GM12878 (cell line): Measurements from ENCODE around the gene CDHR2. TPM values are rescaled to one million over a fixed set of nuclear protein-coding genes. Genes with fewer than 3 reads are reported as not detected.

ENCODE experiments used
- ATAC-seq: fragments of 200-7000 bp; cut with Tn5 transposase; 3 replicates; pipeline ENCODE4 v1.9.1; 2020; ENCODE audit warnings: mild to moderate bottlenecking, moderate library complexity
- BruUV-seq: library from RNA; stranded (reverse); fragments of 400-500 nt; replicated peaks from 2 replicates; lab custom pipeline; 2021; lab: Mats Ljungman, UMichigan
- CTCF ChIA-PET: fragments of 300-600 bp; sonication (Branson Sonifier 250); formaldehyde crosslinking; extraction: SDS; loops from one replicate; lab custom pipeline; 2021; ENCODE audit warnings: inconsistent platforms; lab: Yijun Ruan, JAX
- POLR2A ChIA-PET: fragments of 350-600 bp; formaldehyde crosslinking; extraction: SDS; loops from one replicate; lab custom pipeline; 2021; ENCODE audit warnings: inconsistent platforms; lab: Charles Lee
- RAD21 ChIA-PET: fragments of 300-600 bp; sonication (Branson Sonifier 250); formaldehyde crosslinking; loops from one replicate; lab custom pipeline; 2023; ENCODE audit warnings: antibody characterized with exemption; ENCODE audit not compliant: unreplicated experiment; lab: Charles Lee
- SMC1A ChIA-PET: fragments of 300-600 bp; sonication (Branson Sonifier 250); formaldehyde crosslinking; loops from one replicate; lab custom pipeline; 2023; ENCODE audit not compliant: unreplicated experiment, uncharacterized antibody; lab: Charles Lee
- DNase-seq: peaks from one replicate; pipeline ENCODE4 v3.0.0-alpha.2; 2011; ENCODE audit warnings: low read depth, low spot score
- FAIRE-seq: peaks from 3 replicates; lab custom pipeline; 2011; peaks lifted over from hg19 to GRCh38; lab: Jason Lieb, UNC
- H2AFZ ChIP-seq: 2 replicates; pipeline ENCODE4 v1.6.0; 2011; ENCODE audit warnings: low read depth, low read length, control low read depth; ENCODE audit not compliant: control insufficient read depth
- H3K27ac ChIP-seq: 2 replicates; pipeline ENCODE4 v1.5.1; 2011; ENCODE audit warnings: control low read depth; ENCODE audit not compliant: control insufficient read depth, insufficient read depth
- H3K27me3 ChIP-seq, 2 experiments: replicated peaks in 1 of 2; 2 replicates each; pipeline versions ENCODE4 v1.6.0 to v1.6.1; 2011; ENCODE audit warnings: low read length in 1 of 2; ENCODE audit not compliant: control insufficient read depth in 2 of 2, insufficient read depth in 2 of 2
- H3K36me3 ChIP-seq, 2 experiments: 2 replicates each; pipeline ENCODE4 v1.5.1; 2011; ENCODE audit warnings: low read length in 1 of 2; ENCODE audit not compliant: control insufficient read depth in 2 of 2, insufficient read depth in 2 of 2
- H3K4me1 ChIP-seq: 2 replicates; pipeline ENCODE4 v1.6.1; 2011; ENCODE audit warnings: mild to moderate bottlenecking, low read length, moderate library complexity, mixed read lengths; ENCODE audit not compliant: control insufficient read depth, insufficient read depth
- H3K4me2 ChIP-seq: 2 replicates; pipeline ENCODE4 v1.6.0; 2011; ENCODE audit warnings: control low read depth; ENCODE audit not compliant: control insufficient read depth, insufficient read depth
- H3K4me3 ChIP-seq: fragments of 200-600 bp; sonication (generic); 2 replicates; pipeline ENCODE4 v1.5.1; 2016
- H3K79me2 ChIP-seq: 2 replicates; pipeline ENCODE4 v1.6.0; 2011; ENCODE audit warnings: low read length; ENCODE audit not compliant: control insufficient read depth, insufficient read depth
- H3K9ac ChIP-seq: 2 replicates; pipeline ENCODE4 v1.8.0; 2011; ENCODE audit warnings: low read length, control low read depth, mixed read lengths; ENCODE audit not compliant: control insufficient read depth, insufficient read depth
- H3K9me3 ChIP-seq: replicated peaks from 3 replicates; pipeline ENCODE4 v1.5.1; 2011; ENCODE audit warnings: mild to moderate bottlenecking, low read length; ENCODE audit not compliant: control insufficient read depth, insufficient read depth
- H4K20me1 ChIP-seq: 2 replicates; pipeline ENCODE4 v1.6.0; 2011; ENCODE audit not compliant: control insufficient read depth, insufficient read depth
- ASH2L ChIP-seq: fragments of 300-600, 200-600 bp; sonication (generic); IDR thresholded peaks from 2 replicates; pipeline ENCODE4 v1.6.1; 2017; ENCODE audit warnings: low read depth, mild to moderate bottlenecking, borderline replicate concordance
- CUX1 ChIP-seq: IDR thresholded peaks from 2 replicates; pipeline ENCODE4 v1.6.1; 2012; ENCODE audit warnings: improper control_type of control experiment, low read depth, low read length; ENCODE audit not compliant: insufficient replicate concordance
- GATAD2B ChIP-seq: fragments of 450-650 bp; conservative IDR thresholded peaks from 2 replicates; pipeline ENCODE4 v1.6.1; 2017; ENCODE audit warnings: low read depth, mild to moderate bottlenecking, moderate library complexity
- NR2F1 ChIP-seq: fragments of 450-650 bp; conservative IDR thresholded peaks from 2 replicates; pipeline ENCODE4 v1.6.1; 2017; ENCODE audit warnings: mild to moderate bottlenecking
- POLR2AphosphoS5 ChIP-seq: IDR thresholded peaks from 2 replicates; pipeline ENCODE4 v1.6.1; 2011; ENCODE audit warnings: mild to moderate bottlenecking, low read length, inconsistent platforms
- PRDM15 ChIP-seq: fragments of 450-650 bp; formaldehyde crosslinking; IDR thresholded peaks from 2 replicates; pipeline ENCODE4 v1.4.0; 2020; ENCODE audit warnings: mild to moderate bottlenecking, moderate library complexity
- ZNF687 ChIP-seq: fragments of 450-650 bp; IDR thresholded peaks from 2 replicates; pipeline ENCODE4 v1.6.1; 2017; ENCODE audit warnings: mild to moderate bottlenecking, moderate library complexity
- WGBS: methylation state at CpG from one replicate; pipeline ENCODE4 v1.1.6; 2016; ENCODE audit warnings: low lambda C conversion rate; ENCODE audit not compliant: insufficient replicate concordance, insufficient coverage; ENCODE audit errors: missing lambda C conversion rate; 5-methylcytosine and 5-hydroxymethylcytosine counted together
- in situ Hi-C: fragments of 300-500 bp; cut with MboI; formaldehyde crosslinking; loops from 9 replicates; pipeline ENCODE4 v1.14.3; 2018; ENCODE audit warnings: mixed read lengths
- intact Hi-C: fragments of 100-400 bp; cut with micrococcal nuclease; formaldehyde crosslinking; loops from one replicate; pipeline ENCODE4 v1.14.2; 2022; ENCODE audit not compliant: unreplicated experiment
- polyA plus RNA-seq, 11 experiments: library from polyadenylated mRNA; depleted of rRNA in 4 of 11; unstranded in 6 of 11; stranded (reverse) in 5 of 11; fragments of >200 nt; fragmentation: Nextera tagmentation in 4 of 11; fragmentation: Illumina TruSeq in 1 of 11; extraction: Ambion mirVana in 4 of 11; extraction: Trizol in 1 of 11; gene quantifications; 1 replicate in 1 of 11; 2 replicates in 10 of 11; pipeline versions ENCODE4 v1.2.1 to v1.2.3, GENCODE V29; 2011 to 2016; ENCODE audit warnings: inconsistent platforms in 2 of 11, missing spikeins in 2 of 11, low read depth in 1 of 11
- total RNA-seq, 4 experiments: library from RNA; depleted of rRNA in 3 of 4; stranded (reverse); fragments of >200 nt in 3 of 4; fragmentation: Illumina TruSeq in 1 of 4; extraction: Trizol in 1 of 4; gene quantifications; 2 replicates each; pipeline versions ENCODE4 v1.2.1 to v1.2.3, GENCODE V29; 2013 to 2021

Gene CDHR2
- total and polyA plus RNA-seq, 10 of the 15 experiments (the other 5 are each of a cell fraction or from before 2014, with no cell fraction given), result 0.03 to 0.46 (median 0.06) TPM; not detected in 5

GRCh38 chr5:176533894-176534611 is 15.1 kb upstream of the CDHR2 start:
- peak; percentile 88 for FAIRE-seq
- H3K4me1 ChIP-seq, result peaks cover 49% of the 10 kb centered on the region
- 0 out of 2 replicates have a peak, but pooled peaks have one; percentile 10 for TF ChIP-seq ZNF687
- TF ChIP-seq PRDM15, result no peak
- TF ChIP-seq NR2F1, result peak; percentile 35; the same call in 1 of the 2 replicates
- no peak for TF ChIP-seq CUX1
- no peak for TF ChIP-seq GATAD2B
- no peak for TF ChIP-seq ASH2L
- no peak; the same call in 1 of the 2 replicates for TF ChIP-seq POLR2AphosphoS5

More at GRCh38 chr5:176533894-176534611, 15.1 kb upstream of the CDHR2 start:
- H3K9ac ChIP-seq, result peak overlapping the region; percentile 99
- no TSS peak for BruUV-seq
- intact Hi-C loops, result loop anchor here (10.0 kb wide), 2 partner anchors 149 to 1581 kb away; partner anchors contain the start of genes HIGD2A, N4BP3 and NOP16
- ChIA-PET CTCF (interaction anchor here (0.6 to 3.2 kb wide), 9 partner anchors 9 to 833 kb away, joined by 3 to 19 read pairs (median 3); partner anchors contain the start of genes CLTB, FAF2 and TSPAN17), POLR2A (interaction anchor here (0.7 to 3.3 kb wide), 4 partner anchors 10 to 174 kb away, joined by 3 to 9 read pairs (median 4); partner anchors contain the start of gene CLTB), RAD21 (interaction anchor here (0.8 to 2.6 kb wide), 3 partner anchors 9 to 86 kb away, joined by 3 to 6 read pairs (median 3); partner anchors contain the start of gene FAF2), SMC1A (interaction anchor here (1.0 to 1.7 kb wide), 2 partner anchors 8 to 11 kb away, joined by 4 to 7 read pairs; no protein-coding TSS in a partner anchor)
- H2AFZ ChIP-seq, result no peak overlapping the region
- H3K36me3 ChIP-seq, result peaks cover 8 to 25% of the 10 kb centered on the region in 2 experiments
- under 1% methylated on average over 10 of the region's 10 CpGs for WGBS
- H3K4me2 ChIP-seq, result peak overlapping the region; percentile 76
- H3K9me3 ChIP-seq, result no peaks in the 10 kb centered on the region
- peak overlapping the region; percentile 95 for H3K27ac ChIP-seq
- in situ Hi-C loops, result no loop called here
- H3K27me3 ChIP-seq, result no peaks in the 10 kb centered on the region
- peaks cover 54% of the 10 kb centered on the region for H3K79me2 ChIP-seq
- peak; percentile 4; the same call in 1 of the 3 replicates for ATAC-seq
- no peak for DNase-seq
- H4K20me1 ChIP-seq, result no peaks in the 10 kb centered on the region; the same call in 1 of the 2 replicates
- H3K4me3 ChIP-seq, result peak overlapping the region; percentile 99
